ENCODE results near the gene DBF4B. TPM values are rescaled to one million over a fixed set of nuclear protein-coding genes. Genes with fewer than 3 reads are reported as not detected.

Gene DBF4B
- total RNA-seq, 1 donor from 2014 or later = 5.0 TPM

GRCh38 chr17:44772308-44773045 lies 64.0 kb downstream of the DBF4B start:
- DNase-seq = no peak
- intact Hi-C loops (cut with DNase I) = loop anchor here (10.0 kb wide), 1 partner anchor 252 kb away; no protein-coding TSS in a partner anchor
- ATAC-seq (ENCODE audit: poor library complexity) = no peak

GRCh38 chr17:44773140-44773539 lies 64.7 kb downstream of the DBF4B start:
- no peak for ATAC-seq (ENCODE audit: poor library complexity)
- DNase-seq = no peak
- intact Hi-C loops (cut with DNase I) = loop anchor here (10.0 kb wide), 1 partner anchor 252 kb away; no protein-coding TSS in a partner anchor

GRCh38 chr17:44774271-44775135 lies 66.0 kb downstream of the DBF4B start:
- DNase-seq = peak; percentile 94
- intact Hi-C loops (cut with DNase I) = loop anchor here (2.0 to 10.0 kb wide), 3 partner anchors 58 to 250 kb away; partner anchors contain the start of gene GJC1
- peak; percentile 83 for ATAC-seq (ENCODE audit: poor library complexity)

GRCh38 chr17:44775136-44775837 lies 66.8 kb downstream of the DBF4B start:
- ATAC-seq (ENCODE audit: poor library complexity) = peak; percentile 93
- peak; percentile 98 for DNase-seq
- intact Hi-C loops (cut with DNase I) = loop anchor here (2.0 to 10.0 kb wide), 3 partner anchors 57 to 250 kb away; partner anchors contain the start of gene GJC1

- intact Hi-C loops (cut with DNase I) = loop anchor here (2.0 to 10.0 kb wide), 3 partner anchors 56 to 249 kb away; partner anchors contain the start of gene GJC1
- DNase-seq (no peak), ATAC-seq (ENCODE audit: poor library complexity) (peak; percentile 7)
Observed at GRCh38 chr17:44775838-44776621, 67.6 kb downstream of the DBF4B start.

GRCh38 chr17:44776628-44777393 lies 68.3 kb downstream of the DBF4B start:
- intact Hi-C loops (cut with DNase I) = loop anchor here (5.0 to 10.0 kb wide), 2 partner anchors 55 to 248 kb away; partner anchors contain the start of gene GJC1
- DNase-seq (no peak), ATAC-seq (ENCODE audit: poor library complexity) (no peak)

- no peak for ATAC-seq (ENCODE audit: poor library complexity)
- peak; percentile 30 for DNase-seq
- intact Hi-C loops (cut with DNase I) = loop anchor here (5.0 to 10.0 kb wide), 2 partner anchors 55 to 247 kb away; partner anchors contain the start of gene GJC1
Observed at GRCh38 chr17:44777394-44778348, 69.2 kb downstream of the DBF4B start.

GRCh38 chr17:44778656-44779210 lies 70.3 kb downstream of the DBF4B start:
- ATAC-seq (ENCODE audit: poor library complexity) (no peak), DNase-seq (no peak)
- intact Hi-C loops (cut with DNase I) = loop anchor here (5.0 to 10.0 kb wide), 2 partner anchors 54 to 246 kb away; partner anchors contain the start of gene GJC1

- ATAC-seq (ENCODE audit: poor library complexity) (peak; percentile 47), DNase-seq (peak; percentile 88)
- intact Hi-C loops (cut with DNase I) = loop anchor here (5.0 to 10.0 kb wide), 2 partner anchors 53 to 245 kb away; partner anchors contain the start of gene GJC1
Observed at GRCh38 chr17:44779211-44780025, 71.0 kb downstream of the DBF4B start.

GRCh38 chr17:44780161-44780560 lies 71.7 kb downstream of the DBF4B start:
- DNase-seq (peak; percentile 36), ATAC-seq (ENCODE audit: poor library complexity) (no peak)
- intact Hi-C loops (cut with DNase I) = no loop called here

GRCh38 chr17:44780845-44781480 lies 72.5 kb downstream of the DBF4B start:
- DNase-seq = peak; percentile 22
- intact Hi-C loops (cut with DNase I) = no loop called here
- ATAC-seq (ENCODE audit: poor library complexity) = no peak

GRCh38 chr17:44781551-44782325 lies 73.3 kb downstream of the DBF4B start:
- intact Hi-C loops (cut with DNase I) = no loop called here
- DNase-seq (peak; percentile 75), ATAC-seq (ENCODE audit: poor library complexity) (peak; percentile 22)

- intact Hi-C loops (cut with DNase I) = no loop called here
- DNase-seq = no peak
- ATAC-seq (ENCODE audit: poor library complexity) = no peak
Observed at GRCh38 chr17:44782326-44782850, 73.9 kb downstream of the DBF4B start.

Measured in Right ventricle myocardium superior (tissue), 1 donor.